Lower leg skin (tissue), 3 donors: ENCODE data around the gene SCG3.

Experiments
- POLR2A ChIP-seq, 2 donors: fragments of 450-650 bp; IDR thresholded peaks; one replicate each; pipeline ENCODE4 v1.6.1; 2016 to 2017; ENCODE audit warnings: antibody characterized with exemption in 2 of 2, mild to moderate bottlenecking in 1 of 2, moderate library complexity in 1 of 2
- TF ChIP-seq, protein P1 (sequence below), 3 donors: fragments of 450-650 bp; IDR thresholded peaks; one replicate each; pipeline ENCODE4 v1.5.1; 2016; ENCODE audit warnings: antibody characterized with exemption in 3 of 3, mild to moderate bottlenecking in 3 of 3, moderate library complexity in 2 of 3

DNA sequence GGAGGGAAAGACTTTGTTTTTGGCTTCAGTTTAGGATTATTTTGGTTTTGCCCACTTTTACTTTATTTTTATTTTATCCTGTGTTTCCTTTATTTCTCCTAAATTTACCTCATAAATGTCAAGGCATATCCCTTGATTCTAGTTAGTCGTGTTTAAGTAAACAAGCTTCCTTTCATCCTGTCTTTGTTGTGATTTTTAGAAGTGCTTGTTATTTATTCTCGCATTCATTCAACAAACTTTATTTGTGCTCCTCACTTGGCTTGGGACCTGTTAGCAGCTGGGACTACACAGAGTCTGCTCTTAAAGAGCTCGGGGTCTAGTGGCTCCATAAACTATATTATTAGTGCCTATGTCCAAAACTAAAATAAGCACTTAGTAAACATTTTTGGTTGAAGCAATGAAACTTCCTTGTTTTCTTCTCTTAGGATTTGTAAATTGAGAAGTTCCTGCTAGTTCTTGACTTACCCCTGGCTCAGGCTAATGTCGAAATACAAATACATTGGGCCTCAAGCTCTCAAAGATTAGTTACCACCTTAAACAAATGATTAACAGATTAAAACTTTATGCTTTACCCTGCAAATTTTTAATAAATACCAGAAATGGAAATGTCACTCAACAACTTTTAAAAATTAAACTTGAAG is 39.7 kb upstream of the SCG3 start:
- TF ChIP-seq, protein P1, sequence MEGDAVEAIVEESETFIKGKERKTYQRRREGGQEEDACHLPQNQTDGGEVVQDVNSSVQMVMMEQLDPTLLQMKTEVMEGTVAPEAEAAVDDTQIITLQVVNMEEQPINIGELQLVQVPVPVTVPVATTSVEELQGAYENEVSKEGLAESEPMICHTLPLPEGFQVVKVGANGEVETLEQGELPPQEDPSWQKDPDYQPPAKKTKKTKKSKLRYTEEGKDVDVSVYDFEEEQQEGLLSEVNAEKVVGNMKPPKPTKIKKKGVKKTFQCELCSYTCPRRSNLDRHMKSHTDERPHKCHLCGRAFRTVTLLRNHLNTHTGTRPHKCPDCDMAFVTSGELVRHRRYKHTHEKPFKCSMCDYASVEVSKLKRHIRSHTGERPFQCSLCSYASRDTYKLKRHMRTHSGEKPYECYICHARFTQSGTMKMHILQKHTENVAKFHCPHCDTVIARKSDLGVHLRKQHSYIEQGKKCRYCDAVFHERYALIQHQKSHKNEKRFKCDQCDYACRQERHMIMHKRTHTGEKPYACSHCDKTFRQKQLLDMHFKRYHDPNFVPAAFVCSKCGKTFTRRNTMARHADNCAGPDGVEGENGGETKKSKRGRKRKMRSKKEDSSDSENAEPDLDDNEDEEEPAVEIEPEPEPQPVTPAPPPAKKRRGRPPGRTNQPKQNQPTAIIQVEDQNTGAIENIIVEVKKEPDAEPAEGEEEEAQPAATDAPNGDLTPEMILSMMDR (IDR thresholded peaks at IDR 0.05) = no peak
- no peak for TF ChIP-seq POLR2A (IDR thresholded peaks at IDR 0.05)
